SK-N-SH (cell line): ENCODE results near the gene ATP2C1.

ENCODE experiments used
- CHD2 ChIP-seq: fragments of 150-350 bp; IDR thresholded peaks from 2 replicates; pipeline ENCODE4 v1.6.1; 2018; ENCODE audit warnings: low read length; ENCODE audit not compliant: partially characterized antibody
- CTCF ChIP-seq: fragments of 200-600 bp; sonication (generic); IDR thresholded peaks from 2 replicates; pipeline ENCODE4 v1.6.1; 2017; ENCODE audit warnings: antibody characterized with exemption, mild to moderate bottlenecking, moderate library complexity
- ELF1 ChIP-seq: IDR thresholded peaks from 2 replicates; pipeline ENCODE4 v1.4.0; 2012
- EP300 ChIP-seq, 2 experiments: IDR thresholded peaks; 2 replicates each; pipeline versions ENCODE4 v1.4.0 to v1.6.1; 2012; ENCODE audit warnings: borderline replicate concordance in 1 of 2, low read depth in 1 of 2, low read length in 1 of 2
- EZH2phosphoT487 ChIP-seq: fragments of 200-600 bp; sonication (generic); IDR thresholded peaks from 2 replicates; pipeline ENCODE4 v1.6.1; 2017; ENCODE audit warnings: low read depth, mixed run types, mild to moderate bottlenecking, antibody characterized with exemption, moderate library complexity, borderline replicate concordance
- FOXJ3 ChIP-seq: sonication (generic); formaldehyde crosslinking; IDR thresholded peaks from 2 replicates; pipeline ENCODE4 v1.5.1; 2020; ENCODE audit warnings: mild to moderate bottlenecking, missing genetic modification reagents
- GATA2 ChIP-seq: sonication (generic); formaldehyde crosslinking; IDR thresholded peaks from 2 replicates; pipeline ENCODE4 v1.5.0; 2020; ENCODE audit warnings: mild to moderate bottlenecking, missing genetic modification reagents
- POLR2AphosphoS5 ChIP-seq: IDR thresholded peaks from 2 replicates; pipeline ENCODE4 v1.6.1; 2012; ENCODE audit warnings: low read depth, low read length
- RAD21 ChIP-seq: IDR thresholded peaks from 2 replicates; pipeline ENCODE4 v1.6.1; 2012; ENCODE audit warnings: mild to moderate bottlenecking, low read length
- REST ChIP-seq: IDR thresholded peaks from 2 replicates; pipeline ENCODE4 v1.6.1; 2012; ENCODE audit warnings: mild to moderate bottlenecking, low read depth, low read length, moderate library complexity
- SIN3A ChIP-seq: IDR thresholded peaks from 2 replicates; pipeline ENCODE4 v1.6.1; 2012; ENCODE audit warnings: low read depth, mild to moderate bottlenecking, low read length, moderate library complexity, borderline replicate concordance
- USF1 ChIP-seq: IDR thresholded peaks from 2 replicates; pipeline ENCODE4 v1.4.0; 2012; ENCODE audit warnings: low read depth, borderline replicate concordance

- TF ChIP-seq ELF1 = no peak
- no peak for TF ChIP-seq CTCF
- TF ChIP-seq EP300 (IDR thresholded peaks at IDR 0.05; ENCODE audit: borderline replicate concordance in 1 of 2, low read depth in 1 of 2, low read length in 1 of 2) = no peak
- no peak for TF ChIP-seq GATA2 (CRISPR knock-in tag)
- no peak for TF ChIP-seq REST
- no peak for TF ChIP-seq SIN3A
- TF ChIP-seq POLR2AphosphoS5 = no peak
- TF ChIP-seq EZH2phosphoT487 = no peak
- TF ChIP-seq USF1 = no peak
- TF ChIP-seq FOXJ3 (CRISPR knock-in tag) = no peak
- no peak for TF ChIP-seq CHD2
- no peak for TF ChIP-seq RAD21
Observed at GRCh38 chr3:130895690-130896488, 2.0 kb downstream of the ATP2C1 start.
